ENCODE measurements around the gene SRXN1.

The SRXN1 gene

DNA sequence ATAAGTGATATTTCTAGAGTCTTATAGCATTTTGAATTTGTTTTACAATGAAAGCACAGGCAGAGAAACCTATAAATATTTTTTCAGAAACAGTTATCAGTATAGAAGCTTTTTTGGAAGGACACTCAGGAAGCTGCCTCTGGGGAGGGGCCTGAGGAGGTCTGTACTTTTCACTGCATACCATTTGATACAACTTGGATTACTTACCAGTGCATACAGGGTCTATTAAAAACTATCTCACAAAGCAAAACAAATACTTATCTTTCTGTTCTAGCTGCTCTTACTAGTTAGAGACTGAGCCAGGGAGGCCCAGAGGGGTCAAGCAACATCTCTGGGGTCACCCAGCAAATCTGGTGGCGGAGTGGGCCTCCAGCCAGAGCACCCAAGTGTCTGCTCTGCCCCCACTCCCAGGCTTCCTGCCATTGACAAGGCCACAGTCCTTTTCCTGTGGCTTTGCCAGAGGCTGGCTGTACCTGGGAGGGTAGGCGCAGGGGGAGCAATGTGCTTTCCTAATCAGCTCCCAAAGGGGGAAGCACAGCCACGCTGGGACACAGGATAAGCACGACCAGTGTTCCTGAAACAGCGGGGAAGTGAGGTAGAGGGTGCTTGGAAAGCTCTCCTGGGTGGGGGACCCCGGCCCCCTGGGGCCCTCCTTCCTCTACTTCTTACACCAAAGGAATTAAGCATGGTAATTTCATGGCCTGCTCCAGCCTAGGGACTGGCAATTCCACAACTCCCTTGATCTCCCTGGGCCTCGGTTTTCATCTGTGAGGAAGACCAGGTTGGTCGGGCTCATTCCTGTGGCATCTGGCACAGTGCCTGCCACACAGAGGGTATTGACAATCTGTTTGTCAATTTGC, 50.7 kb downstream of the SRXN1 start:
- no peak for DNase-seq

GRCh38 chr20:600736-601135, 52.3 kb downstream of the SRXN1 start:
- no peak for DNase-seq

DNA sequence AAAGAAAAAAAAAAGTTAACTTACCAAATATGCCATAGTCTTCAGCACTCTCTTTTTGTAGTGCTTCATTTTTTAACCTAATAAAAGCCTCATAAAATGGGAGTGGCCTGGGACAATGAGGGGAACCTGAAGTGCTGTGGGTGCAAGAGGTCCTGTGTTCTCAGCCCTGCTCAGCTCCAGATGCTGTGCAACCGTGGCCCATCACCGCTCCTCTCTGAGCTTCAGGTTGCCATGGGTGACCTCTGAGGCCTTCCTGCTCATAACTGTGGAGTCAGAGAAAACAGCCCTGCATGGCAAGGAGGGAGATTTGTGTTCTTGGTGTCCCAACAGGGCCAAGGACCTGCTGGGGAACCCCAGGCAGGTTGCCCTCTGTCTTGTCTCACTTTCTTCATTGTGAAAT, 52.9 kb downstream of the SRXN1 start:
- no peak for DNase-seq

DNA sequence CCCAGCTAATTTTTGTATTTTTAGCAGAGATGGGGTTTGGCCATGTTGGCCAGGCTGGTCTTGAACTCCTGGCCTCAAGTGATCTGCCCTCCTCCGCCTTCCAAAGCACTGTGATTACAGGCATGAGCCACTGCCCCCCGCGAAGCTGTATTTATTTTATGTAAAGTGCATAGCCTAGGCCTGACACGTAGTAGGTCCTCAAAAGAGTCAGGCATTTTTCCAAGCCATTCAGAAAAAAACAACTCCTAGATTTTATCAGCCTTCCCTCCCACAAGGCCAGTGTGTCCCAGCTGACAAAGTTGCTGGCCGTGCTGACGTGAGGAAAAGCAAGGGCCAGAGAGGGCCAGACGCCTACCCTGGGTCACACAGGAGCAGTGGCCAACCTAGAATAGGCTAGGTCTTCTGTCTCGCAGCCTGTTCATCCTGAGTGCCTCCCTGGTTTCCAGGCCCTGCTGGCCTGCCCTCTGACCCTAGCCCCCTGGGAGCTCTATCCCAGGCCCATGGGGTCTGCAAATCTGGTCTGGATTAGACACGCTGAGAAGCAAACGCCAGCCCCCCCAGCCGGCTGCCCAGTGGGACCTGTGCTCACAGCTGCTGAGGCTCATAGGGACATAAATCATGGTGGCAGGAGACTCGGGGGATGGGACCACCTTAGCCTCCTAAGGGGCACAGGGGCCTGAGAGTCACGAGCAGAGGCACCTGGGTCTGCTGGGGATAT, 54.7 kb downstream of the SRXN1 start:
- DNase-seq, result no peak

- DNase-seq, result no peak
These were observed 55.4 kb downstream of the SRXN1 start for GRCh38 chr20:597560-597959.
